ENCODE data around the gene RPL6.

GRCh38 chr12:112389228-112389627, 20.2 kb downstream of the RPL6 start:
- no peak for TF ChIP-seq CTCF (IDR thresholded peaks at IDR 0.05)
- TF ChIP-seq POLR2AphosphoS5 (IDR thresholded peaks at IDR 0.05): no peak
- no peak for TF ChIP-seq POLR2A (IDR thresholded peaks at IDR 0.05)
- no peak for TF ChIP-seq EP300 (IDR thresholded peaks at IDR 0.05)

All from suprapubic skin (tissue), 4 donors.